ENCODE data around the gene CNIH3.

DNA sequence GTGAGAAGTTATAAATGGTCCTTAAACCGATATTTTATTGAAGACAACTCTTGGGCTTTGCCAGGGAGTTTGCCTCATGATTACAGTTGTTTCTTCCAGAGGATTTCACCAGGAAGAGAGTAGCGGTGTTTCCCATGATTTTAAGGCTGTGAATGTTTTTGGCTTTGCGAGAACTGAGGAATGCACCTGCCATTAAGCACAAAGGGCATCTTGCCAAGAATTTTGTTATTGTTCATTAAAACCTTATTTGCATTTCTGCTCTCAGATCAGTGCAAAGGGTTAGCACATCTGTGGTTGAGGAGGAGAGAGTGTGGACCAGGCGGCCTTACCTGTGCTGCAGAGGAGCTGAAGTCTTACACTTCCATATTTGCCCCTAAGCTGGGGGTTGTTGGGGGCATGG, 13.8 kb downstream of the CNIH3 start:
- TF ChIP-seq POLR2AphosphoS5 (IDR thresholded peaks at IDR 0.05; ENCODE audit: borderline replicate concordance, low read depth, low read length) (no peak), EZH2 (IDR thresholded peaks at IDR 0.05) (no peak), FOXP2 (optimal IDR thresholded peaks at IDR 0.05; ENCODE audit: control extremely low read depth, extremely low read length, insufficient read depth) (no peak)

Measured in SK-N-MC (cell line).